MM.1S (cell line): ENCODE results near the gene KAT7.

Source experiments
- DNase-seq: peaks from one replicate; pipeline ENCODE4 v3.0.0-alpha.2; 2015
- H2AFZ ChIP-seq: fragments of 300-600 bp; sonication (generic); 2 replicates; pipeline ENCODE4 v1.6.0; 2016; ENCODE audit warnings: antibody characterized with exemption, low read length
- H3F3A ChIP-seq: fragments of 300-600 bp; sonication (generic); 2 replicates; pipeline ENCODE4 v1.6.1; 2016; ENCODE audit warnings: mild to moderate bottlenecking, antibody characterized with exemption, low read length, moderate library complexity, mixed read lengths; ENCODE audit not compliant: insufficient read depth
- H3K27ac ChIP-seq: fragments of 300-600 bp; sonication (generic); 2 replicates; pipeline ENCODE4 v1.5.1; 2016; ENCODE audit warnings: mild to moderate bottlenecking, low read length
- H3K27me3 ChIP-seq: fragments of 300-600 bp; sonication (generic); replicated peaks from 2 replicates; pipeline ENCODE4 v1.6.0; 2016; ENCODE audit warnings: low read length; ENCODE audit not compliant: insufficient read depth
- H3K36me3 ChIP-seq: fragments of 300-600 bp; sonication (generic); replicated peaks from 2 replicates; pipeline ENCODE4 v1.6.1; 2016; ENCODE audit warnings: mild to moderate bottlenecking, low read length, mixed read lengths; ENCODE audit not compliant: insufficient read depth
- H3K4me1 ChIP-seq: fragments of 300-600 bp; sonication (generic); 2 replicates; pipeline ENCODE4 v1.6.1; 2016; ENCODE audit warnings: low read length, mixed read lengths
- H3K4me2 ChIP-seq: fragments of 300-600 bp; sonication (generic); 2 replicates; pipeline ENCODE4 v1.6.0; 2016; ENCODE audit warnings: low read depth, low read length
- H3K4me3 ChIP-seq: fragments of 300-600 bp; sonication (generic); 2 replicates; pipeline ENCODE4 v1.5.1; 2016; ENCODE audit warnings: low read length, mixed read lengths
- H3K79me2 ChIP-seq: fragments of 300-600 bp; sonication (generic); 2 replicates; pipeline ENCODE4 v1.6.1; 2016; ENCODE audit warnings: mixed run types, low read length, mixed read lengths
- H3K9ac ChIP-seq: fragments of 300-600 bp; sonication (generic); 2 replicates; pipeline ENCODE4 v1.6.1; 2016; ENCODE audit warnings: low read length, mixed read lengths
- H3K9me2 ChIP-seq: fragments of 300-600 bp; sonication (generic); replicated peaks from 2 replicates; pipeline ENCODE4 v1.6.1; 2016; ENCODE audit warnings: mild to moderate bottlenecking, low read length, mixed read lengths; ENCODE audit not compliant: insufficient read depth
- H3K9me3 ChIP-seq: fragments of 300-600 bp; sonication (generic); replicated peaks from 2 replicates; pipeline ENCODE4 v1.6.1; 2016; ENCODE audit warnings: mild to moderate bottlenecking, low read length, mixed read lengths; ENCODE audit not compliant: insufficient read depth
- H4K20me1 ChIP-seq: fragments of 300-600 bp; sonication (generic); 2 replicates; pipeline ENCODE4 v1.6.1; 2016; ENCODE audit warnings: mild to moderate bottlenecking, low read length, moderate library complexity, mixed read lengths; ENCODE audit not compliant: insufficient read depth
- CTCF ChIP-seq: fragments of 300-600 bp; sonication (generic); IDR thresholded peaks from 2 replicates; pipeline ENCODE4 v1.5.1; 2016; ENCODE audit warnings: antibody characterized with exemption, low read length, mixed read lengths
- EZH2 ChIP-seq: fragments of 300-600 bp; sonication (generic); optimal IDR thresholded peaks from 2 replicates; pipeline ENCODE3; 2017; ENCODE audit warnings: low read depth, mild to moderate bottlenecking, antibody characterized with exemption, low read length, mixed read lengths
- EZH2phosphoT487 ChIP-seq: fragments of 300-600 bp; sonication (generic); IDR thresholded peaks from 2 replicates; pipeline ENCODE4 v1.6.1; 2018; ENCODE audit warnings: antibody characterized with exemption, low read length

KAT7 gene

GRCh38 chr17:49880291-49881053, 92.0 kb downstream of the KAT7 start:
- Histone ChIP-seq H3K4me1 (peaks cover 3% of the 10 kb centered on the region; the same call in 1 of the 2 replicates), H3K4me3 (0 out of 2 replicates have a peak overlapping the region, but pooled peaks have one; percentile 33), H3K9ac (no peak overlapping the region), H3F3A (no peaks in the 10 kb centered on the region), H3K27me3 (peaks cover 85% of the 10 kb centered on the region), H3K36me3 (no peaks in the 10 kb centered on the region), H2AFZ (peak overlapping the region; percentile 39; the same call in 1 of the 2 replicates), H3K79me2 (no peaks in the 10 kb centered on the region), H3K4me2 (peak overlapping the region; percentile 68), H4K20me1 (no peaks in the 10 kb centered on the region), H3K27ac (no peak overlapping the region), H3K9me3 (no peaks in the 10 kb centered on the region), H3K9me2 (no peaks in the 10 kb centered on the region)
- TF ChIP-seq CTCF (peak; percentile 92), EZH2phosphoT487 (no peak), EZH2 (no peak)
- peak; percentile 77 for DNase-seq

GRCh38 chr17:49881054-49881402, 92.5 kb downstream of the KAT7 start:
- DNase-seq: no peak
- H3K9ac ChIP-seq: no peak overlapping the region
- H3K4me1 ChIP-seq: peaks cover 3% of the 10 kb centered on the region; the same call in 1 of the 2 replicates
- H3K4me2 ChIP-seq: peak overlapping the region; percentile 68; the same call in 1 of the 2 replicates
- no peak overlapping the region for H3K27ac ChIP-seq
- peaks cover 86% of the 10 kb centered on the region for H3K27me3 ChIP-seq
- no peaks in the 10 kb centered on the region for H3K9me2 ChIP-seq
- no peaks in the 10 kb centered on the region for H3K36me3 ChIP-seq
- H3K4me3 ChIP-seq: no peak overlapping the region
- H3K79me2 ChIP-seq: no peaks in the 10 kb centered on the region
- H3F3A ChIP-seq: no peaks in the 10 kb centered on the region
- no peaks in the 10 kb centered on the region for H4K20me1 ChIP-seq
- no peaks in the 10 kb centered on the region for H3K9me3 ChIP-seq
- H2AFZ ChIP-seq: no peak overlapping the region
- no peak for TF ChIP-seq CTCF
- no peak for TF ChIP-seq EZH2phosphoT487
- TF ChIP-seq EZH2: no peak

- no peak for DNase-seq
- H2AFZ ChIP-seq: no peak overlapping the region
- H4K20me1 ChIP-seq: no peaks in the 10 kb centered on the region
- H3K4me1 ChIP-seq: peaks cover 3% of the 10 kb centered on the region; the same call in 1 of the 2 replicates
- H3K9me3 ChIP-seq: no peaks in the 10 kb centered on the region
- no peak overlapping the region for H3K27ac ChIP-seq
- H3K79me2 ChIP-seq: no peaks in the 10 kb centered on the region
- peaks cover 90% of the 10 kb centered on the region for H3K27me3 ChIP-seq
- TF ChIP-seq EZH2 (no peak), EZH2phosphoT487 (no peak), CTCF (no peak)
- no peaks in the 10 kb centered on the region for H3F3A ChIP-seq
- H3K4me3 ChIP-seq: no peak overlapping the region
- no peak overlapping the region for H3K9ac ChIP-seq
- no peak overlapping the region for H3K4me2 ChIP-seq
- H3K9me2 ChIP-seq: no peaks in the 10 kb centered on the region
- H3K36me3 ChIP-seq: no peaks in the 10 kb centered on the region
These were observed 94.0 kb downstream of the KAT7 start for GRCh38 chr17:49882434-49882833.
